Kidney tubule cell (primary cell): Measurements from ENCODE around the gene CACNA1C.

ENCODE experiments used
- DNase-seq: peaks from one replicate; pipeline ENCODE4 v3.0.0-alpha.2; 2018; ENCODE audit warnings: low spot score

The CACNA1C gene

DNA sequence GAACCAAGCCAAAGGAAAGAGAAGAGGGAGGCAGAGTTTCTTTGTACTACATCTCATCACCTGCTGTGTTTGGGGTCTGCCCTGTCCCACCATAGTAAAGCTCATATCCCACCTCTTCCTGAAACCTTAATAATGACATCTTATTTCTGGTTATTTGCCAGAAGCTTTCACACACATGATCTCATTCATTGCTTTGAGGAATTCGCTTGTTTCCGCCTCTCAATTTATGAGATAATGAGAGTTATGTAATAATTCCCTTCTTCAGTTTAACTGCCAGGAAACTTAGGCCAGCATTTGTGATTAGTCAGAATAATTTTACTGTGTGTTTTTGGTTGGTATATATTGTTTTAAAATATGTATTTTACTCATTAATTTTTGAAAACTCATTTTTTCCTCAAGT lies 205.2 kb downstream of the CACNA1C start:
- no peak for DNase-seq

DNA sequence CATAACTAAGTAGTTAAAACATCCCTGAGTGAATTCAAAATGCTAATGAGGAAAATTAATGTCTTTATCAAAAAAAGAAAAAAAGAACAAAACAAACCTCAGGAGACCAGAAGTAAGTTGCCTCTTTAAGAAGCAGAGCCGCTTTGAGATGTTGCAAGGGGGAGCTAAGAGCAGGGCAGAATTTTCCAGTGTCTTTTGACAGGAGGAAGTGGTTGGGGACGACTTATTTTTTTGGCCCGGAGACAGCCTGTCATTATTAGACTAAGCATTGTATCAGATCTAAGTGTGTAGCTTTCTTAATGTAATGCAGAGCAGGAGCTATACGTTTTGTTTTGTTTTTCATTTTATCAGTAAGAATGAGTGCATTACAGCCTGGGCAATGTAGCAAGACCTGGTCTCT lies 206.6 kb downstream of the CACNA1C start:
- no peak for DNase-seq

DNA sequence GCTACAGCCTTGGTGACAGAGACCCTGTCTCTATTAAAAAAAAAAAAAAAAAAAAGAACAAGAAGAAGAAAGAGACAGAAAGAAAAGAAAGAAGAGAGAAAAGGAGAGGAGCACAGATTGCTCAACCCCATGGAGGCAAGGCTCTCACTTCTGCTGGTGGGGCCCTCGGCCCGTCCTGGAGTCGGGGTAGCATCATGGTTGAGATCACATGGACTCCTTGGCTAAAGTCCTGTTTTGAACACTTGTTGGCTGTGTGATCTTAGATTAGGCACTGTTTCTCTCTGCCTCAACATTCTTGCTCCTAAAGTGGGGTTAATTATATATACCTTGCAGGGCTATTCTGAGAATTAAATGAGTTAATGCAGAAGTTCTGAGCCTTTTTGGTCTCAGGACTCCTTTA lies 207.7 kb downstream of the CACNA1C start:
- no peak for DNase-seq

DNA sequence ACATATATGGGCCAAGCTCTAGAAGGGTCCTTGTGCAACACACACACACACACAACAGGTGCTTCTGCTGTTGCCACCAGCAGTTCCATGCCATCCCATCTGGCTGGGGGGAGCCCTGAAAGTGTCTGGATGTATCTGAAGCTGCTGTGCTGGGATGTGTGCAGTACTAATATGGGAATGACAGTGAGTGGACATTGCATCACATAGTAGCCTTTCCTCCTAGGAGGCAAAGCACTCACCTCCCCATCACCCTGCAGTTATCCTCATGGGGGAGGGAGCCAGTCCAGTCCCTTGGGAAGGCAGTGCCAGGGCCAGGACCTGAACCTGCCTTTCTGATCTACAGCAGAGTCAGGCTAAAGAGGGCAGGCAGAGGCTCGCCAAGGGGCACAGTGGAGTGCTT lies 208.9 kb downstream of the CACNA1C start:
- no peak for DNase-seq

DNA sequence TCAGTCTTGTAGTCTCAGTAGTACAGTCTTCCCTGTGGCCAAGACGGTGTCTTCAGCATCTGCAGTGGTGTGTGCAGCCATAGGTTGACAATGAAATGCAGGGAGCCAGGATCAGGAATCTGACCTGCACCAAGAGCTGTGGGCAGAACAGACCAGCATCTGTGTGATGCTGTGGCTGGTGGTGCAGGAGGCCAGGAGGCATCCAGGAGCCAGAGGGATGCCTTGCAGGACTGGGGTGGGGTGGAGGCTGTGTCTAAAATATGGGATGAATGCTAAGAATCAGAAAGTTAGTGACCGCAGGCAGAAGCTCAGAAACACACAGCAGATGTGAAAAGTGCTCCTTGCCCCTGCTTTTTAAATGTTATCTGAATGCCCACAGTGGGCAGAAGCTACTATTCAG lies 209.7 kb downstream of the CACNA1C start:
- DNase-seq: no peak

DNA sequence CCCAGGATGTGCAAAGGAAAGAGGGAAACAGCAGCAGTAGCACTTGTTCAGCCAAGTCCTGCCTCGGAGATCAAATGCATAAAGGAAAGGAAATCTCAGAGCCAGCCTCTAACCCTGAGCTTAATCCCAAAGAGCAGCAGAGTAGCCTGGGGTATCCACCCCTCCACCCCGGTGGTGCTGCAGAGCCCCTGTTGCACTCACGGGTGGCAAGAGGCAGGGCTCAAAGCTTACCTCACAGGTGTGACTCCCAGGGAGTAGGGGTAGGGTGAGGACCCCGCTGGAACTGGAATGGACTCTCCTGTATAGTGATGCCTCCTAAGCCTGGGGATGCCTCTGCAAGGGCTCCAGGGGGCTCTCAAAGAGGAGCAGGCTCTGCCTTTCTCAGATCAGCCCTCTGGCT lies 211.1 kb downstream of the CACNA1C start:
- DNase-seq: no peak

DNA sequence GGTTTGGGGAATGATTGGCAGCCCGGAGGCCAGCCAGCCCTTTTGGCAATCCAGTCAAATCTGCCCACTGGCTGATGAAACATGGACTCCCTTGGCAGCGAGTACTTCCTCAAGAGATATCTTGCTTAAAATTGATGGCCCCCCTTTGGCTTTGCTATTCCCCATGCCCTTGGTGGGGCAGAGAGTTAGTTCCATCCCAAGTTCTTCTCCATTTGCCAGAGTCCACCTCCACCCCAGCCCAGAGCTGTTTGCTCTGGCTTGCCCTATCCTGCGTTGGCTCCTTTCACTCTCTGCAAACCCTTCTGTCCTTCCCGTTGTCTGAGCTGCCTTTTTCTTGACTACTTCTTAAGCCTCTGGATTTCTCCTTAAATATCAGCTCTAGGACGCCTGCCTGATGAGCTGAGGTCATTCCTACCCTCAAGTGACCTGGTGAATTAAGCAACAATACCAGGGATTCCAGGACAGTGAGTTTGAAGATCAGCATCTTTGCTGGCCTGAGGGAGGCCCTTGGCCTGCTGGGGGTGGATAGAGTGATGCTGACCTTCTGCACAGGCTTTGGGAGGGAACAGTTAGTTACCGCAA lies 212.0 kb downstream of the CACNA1C start:
- DNase-seq: peak; percentile 84

DNA sequence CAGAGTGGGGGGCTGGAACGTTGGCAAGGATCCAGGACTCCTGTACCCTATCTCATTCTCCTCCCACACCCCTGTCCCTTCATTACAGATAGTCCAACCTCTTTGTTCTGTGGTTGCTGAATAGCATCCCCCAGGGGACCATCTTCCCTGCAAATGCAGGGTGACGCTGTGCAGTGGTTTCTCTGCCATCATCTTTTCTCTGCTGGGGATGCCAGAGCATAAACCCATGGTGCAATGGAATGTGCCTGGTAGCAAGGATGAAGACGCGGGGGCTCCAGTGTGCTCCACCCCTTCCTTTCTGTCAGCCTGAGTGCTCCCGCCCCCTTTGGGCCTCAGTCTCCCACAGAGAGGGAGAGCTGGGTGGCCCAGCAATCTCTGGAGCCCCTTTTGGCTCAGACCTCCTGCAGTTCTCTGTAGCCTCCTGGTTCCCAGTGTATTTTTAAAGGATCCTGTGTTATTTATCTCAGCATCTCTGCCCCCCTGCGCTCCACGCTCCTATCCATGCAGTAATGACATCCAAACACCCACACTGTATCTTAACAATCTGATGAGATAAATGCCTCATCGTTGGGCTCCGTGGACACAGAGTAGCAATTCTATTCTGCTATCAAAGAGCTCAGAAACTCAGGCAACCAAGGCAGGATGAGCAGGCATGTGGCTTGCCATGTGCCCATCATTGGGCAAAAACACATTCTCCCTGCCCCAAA lies 212.8 kb downstream of the CACNA1C start:
- peak; percentile 9 for DNase-seq

DNA sequence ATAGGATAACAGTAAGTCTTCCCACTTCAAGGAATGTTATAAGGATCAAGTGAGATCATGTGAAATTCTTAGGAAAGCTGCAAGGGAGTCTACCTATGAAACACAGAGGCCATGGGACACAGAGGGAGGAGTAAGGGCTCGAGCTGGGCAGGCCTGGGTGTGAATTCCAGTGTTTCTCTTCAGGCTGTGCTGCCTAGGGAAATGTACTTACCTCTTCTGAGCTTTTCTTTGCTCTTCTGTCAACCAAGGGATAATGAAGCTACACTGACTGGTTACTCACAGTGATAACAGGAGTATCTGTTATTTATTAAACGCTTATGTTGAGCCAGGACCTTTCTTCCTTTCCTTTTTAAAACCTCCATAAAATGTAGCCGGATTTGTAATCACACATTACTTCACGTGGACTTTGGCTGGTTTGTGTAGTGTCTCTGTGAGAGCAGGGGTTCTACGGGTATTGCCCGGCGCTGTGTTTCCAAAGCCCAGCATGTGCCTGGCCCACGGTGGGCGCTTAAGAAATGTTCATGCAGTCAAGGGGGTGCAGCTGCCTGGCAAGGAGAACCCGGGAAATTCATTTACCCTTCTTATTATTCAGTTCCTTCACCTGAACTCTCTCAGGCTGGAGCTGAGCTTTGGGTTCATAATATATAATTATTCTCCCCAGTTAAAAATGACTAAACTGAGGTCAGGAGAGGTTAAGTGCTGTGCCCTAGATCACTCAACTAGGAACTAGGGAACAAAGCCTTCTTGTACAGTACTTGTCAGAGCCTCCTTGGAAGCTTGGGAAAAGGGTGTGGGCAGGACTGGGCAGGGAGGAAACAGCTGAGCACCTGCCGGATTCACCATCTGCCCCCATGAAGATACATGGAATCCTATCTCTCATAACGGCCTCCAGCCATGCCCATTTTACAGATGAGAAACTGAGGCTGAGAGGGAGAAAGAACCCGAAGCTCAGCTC lies 214.2 kb downstream of the CACNA1C start:
- DNase-seq: peak; percentile 73

DNA sequence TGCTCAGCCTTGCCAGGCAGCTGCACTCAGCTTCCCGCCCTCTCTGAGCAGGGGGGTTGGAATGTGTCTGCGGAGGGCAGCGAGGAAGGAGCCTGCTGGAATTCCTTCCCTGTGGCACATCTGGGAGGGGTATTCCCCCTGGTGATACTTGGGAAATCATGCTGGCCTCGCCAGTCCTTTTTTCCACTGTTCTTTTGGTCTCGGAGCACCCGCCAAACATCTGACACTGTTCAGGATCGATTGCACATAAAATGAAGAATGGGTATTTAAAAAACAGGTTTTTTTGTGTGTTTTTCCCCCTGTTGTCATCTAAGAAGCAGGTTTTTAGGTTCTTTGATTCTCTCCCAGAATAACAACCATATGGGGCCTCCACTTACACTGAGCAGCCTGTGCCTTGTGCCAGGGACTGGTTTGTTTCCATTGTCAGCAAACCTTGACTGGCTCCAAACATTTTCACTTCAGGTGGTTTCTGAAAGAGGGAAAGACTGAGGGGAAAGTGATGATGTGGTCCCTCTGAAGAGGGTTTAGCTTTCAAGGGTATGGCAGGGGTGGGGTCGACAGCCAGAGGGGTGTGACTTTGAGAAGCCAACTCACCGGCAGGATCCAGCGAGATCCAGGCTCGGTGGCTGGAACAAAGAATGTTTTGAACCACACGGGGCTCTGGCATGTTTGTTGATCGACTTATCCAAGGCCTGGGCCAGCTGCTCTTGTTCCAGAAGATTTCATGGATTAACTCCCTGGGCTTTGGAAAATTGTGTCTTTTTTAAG lies 215.1 kb downstream of the CACNA1C start:
- DNase-seq: peak; percentile 88

DNA sequence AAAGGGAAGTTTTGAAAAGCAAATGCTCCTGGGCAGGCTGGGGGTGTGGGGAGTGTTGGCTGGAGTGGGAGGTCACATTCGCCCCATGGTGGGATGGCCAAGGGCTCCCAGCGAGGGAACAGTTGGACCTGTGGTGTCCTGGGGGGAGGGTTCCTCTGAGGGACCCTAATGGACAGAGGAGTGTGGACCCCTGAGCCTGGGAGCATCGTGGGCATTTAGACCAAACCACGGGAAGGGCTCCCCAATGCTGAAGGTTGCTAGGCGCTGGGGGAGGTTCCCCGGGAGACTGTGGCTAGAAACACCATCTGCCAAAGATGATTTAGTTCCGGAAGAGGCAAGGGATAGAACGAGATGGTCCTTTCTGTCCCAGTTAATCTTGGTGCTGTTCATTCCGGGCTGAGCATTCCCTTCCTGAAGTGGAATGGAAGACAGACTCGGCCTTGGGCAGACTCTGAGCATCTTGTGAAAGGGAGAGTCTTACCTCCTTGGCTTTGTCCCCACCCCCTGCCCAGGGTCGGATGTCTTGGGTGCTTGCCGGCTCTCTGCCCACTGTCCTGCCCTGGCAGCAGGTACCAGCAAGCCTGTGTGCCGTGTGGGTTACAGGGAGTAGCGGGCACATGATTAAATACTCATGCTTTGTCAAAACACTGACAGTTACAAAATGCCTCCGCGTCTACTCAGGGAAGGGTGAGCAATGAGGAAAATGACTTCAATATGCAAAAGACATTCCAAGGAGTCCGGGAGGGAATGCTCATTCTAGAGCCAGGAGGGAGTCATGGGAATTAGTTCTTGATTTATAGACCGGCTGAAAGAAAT lies 215.9 kb downstream of the CACNA1C start:
- peak; percentile 97 for DNase-seq

DNA sequence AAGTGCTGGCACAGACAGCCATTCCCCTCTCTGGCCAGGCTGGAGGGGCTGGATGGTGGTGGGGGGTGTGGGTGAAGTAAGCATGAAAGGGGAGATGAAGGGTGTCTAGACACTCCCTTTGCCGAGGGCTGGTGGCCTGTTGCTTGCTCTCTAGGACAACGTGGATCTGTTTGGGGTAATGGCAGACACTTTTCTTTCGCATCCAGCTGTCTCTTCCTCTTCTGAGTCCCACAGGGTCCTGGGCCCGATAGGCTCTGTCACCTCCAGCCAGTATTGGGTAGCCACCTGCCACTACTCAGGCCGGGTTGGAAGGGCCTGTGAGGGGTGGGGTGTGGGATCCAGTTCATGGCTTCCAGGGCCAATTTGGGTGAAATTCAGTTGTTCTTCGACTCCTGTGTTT lies 218.1 kb downstream of the CACNA1C start:
- DNase-seq: no peak

DNA sequence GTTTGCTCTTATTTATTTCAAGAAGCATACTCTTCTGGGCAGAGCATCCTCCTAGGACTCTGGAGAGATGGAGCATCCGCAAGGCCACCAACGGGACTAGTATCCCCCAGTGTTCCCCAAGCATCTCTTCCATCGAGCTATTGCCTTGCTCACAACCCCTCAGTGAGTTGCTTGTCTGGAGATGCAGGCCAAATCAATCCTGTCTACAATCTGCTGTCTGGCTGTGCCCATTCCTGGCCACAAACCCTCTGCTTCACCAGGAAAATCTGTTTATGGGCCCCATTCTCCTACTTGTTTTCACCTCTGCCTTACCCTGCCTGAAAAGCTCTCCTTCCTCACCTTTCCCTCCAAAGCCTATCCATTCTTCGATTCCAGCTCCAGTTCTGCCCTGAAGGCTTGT lies 219.2 kb downstream of the CACNA1C start:
- no peak for DNase-seq

DNA sequence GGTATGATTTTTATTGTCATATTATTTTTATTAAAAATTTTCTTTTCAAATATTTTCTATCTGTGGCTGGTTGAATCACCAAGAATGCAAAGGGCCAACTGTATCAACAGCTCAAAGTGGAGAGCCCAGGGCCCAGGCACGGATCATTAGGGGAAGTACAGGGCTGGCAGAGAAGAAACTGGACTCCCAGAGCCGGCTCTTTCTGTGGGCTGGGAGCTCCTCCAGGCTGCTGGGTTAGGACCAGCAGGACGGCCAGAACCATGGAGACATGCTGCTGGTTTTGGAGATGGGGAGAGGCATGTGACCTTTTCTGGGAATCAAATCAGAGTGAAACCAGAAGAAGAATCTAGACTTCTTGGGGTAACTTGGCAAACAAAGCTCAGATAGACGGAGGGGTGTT lies 220.5 kb downstream of the CACNA1C start:
- DNase-seq: no peak

DNA sequence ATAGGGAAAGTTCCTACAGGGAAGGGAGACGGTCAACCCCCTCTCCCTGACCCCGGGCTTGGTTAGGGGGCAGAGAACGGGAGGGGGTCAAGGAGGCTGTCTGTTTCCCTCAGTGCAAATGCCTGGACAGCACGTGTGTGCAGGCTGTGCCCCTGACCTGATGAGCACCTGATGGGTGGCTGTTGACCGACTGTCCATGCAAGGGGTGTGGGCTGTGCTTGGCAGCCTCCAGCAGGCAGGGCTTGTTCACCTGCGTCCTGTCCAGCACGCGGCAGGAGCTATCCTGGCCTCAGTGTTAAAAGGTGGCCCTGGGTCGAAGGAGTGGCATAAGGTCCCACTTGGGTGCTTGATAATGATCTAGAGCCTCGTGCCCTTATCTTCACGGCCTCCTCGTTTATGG lies 221.0 kb downstream of the CACNA1C start:
- no peak for DNase-seq

DNA sequence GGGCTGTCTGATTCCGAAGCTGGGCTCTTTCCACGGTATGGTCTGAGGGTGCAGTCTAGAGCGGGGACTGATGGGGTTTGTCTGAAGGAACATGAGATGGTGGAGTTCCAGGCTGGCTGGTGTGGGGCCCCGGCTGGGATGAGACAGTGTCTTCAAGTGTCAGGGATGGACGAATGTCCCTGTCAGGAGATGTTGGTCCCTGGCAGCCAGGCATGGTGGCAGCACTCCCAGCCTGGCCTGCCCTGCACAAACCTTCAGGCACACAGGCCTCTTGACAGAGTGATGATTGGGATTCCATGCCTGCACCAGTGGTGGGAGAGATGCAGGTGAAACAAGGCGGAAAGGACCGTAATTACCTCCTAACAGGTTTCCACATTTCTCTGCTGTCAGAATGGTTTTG lies 221.9 kb downstream of the CACNA1C start:
- no peak for DNase-seq

DNA sequence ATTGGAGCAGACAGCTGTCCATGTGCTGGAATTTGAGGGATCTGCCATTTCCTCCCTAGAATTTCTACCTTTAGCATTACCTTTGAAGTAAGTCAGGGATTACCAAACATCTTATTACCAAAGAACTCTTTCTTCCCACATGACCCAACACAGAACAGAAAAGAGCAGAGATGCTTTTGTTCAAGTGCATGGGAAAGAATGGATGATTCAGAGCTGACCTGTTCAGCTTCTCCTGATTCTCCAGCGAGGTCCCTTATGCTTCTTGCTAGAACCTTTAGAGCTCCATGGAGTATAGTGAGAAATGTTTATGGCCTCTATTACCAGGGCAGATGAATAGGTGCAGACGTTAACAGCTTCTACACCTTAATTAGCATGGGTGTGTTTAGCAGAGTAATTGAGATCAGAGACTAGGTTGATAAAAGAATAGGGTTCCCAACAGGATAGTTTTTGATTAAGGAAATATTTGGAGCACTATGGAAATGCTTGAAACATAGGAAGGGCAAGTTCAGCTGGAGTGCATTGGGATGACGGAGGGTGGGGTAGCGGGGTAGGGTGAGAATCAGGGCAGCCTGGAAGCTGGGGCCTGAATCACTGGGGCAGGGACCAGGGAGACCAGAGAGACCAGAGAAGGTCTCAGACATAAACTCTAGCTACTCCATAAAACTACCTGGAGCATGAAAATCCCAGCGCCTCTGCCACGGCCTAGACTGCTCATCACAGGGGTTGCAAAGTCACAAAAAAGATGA lies 223.7 kb downstream of the CACNA1C start:
- DNase-seq: no peak

DNA sequence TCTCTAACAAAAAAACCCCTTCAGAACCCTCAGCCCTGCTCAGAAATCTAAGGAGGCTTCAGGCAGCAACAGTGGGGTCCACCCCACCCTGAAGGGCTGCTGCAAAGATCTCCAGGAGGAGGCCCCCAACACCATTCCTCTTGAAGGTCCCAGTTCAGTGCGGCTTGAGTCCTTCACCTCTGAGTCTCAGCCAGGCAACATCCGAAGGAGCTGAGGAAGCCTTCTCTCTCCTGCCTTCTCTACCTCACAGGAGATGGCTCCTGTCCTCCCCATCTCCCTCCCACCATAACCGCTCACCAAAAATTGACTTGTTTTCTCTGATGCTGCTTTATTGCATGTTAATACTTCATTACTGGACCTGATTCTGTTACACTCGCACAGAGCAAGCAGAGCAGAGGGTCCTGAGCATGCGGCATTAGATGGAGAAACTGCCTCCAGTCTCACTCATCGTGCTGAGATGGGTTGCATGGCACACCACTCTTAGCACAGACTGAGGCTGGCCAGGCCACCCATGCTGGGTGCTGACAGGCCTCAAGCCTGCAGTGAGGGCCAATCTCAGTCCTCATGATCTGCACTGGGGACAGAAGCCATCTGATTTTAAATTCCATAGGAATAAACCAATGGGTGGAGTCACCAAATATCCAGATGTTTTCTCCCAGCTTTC lies 224.8 kb downstream of the CACNA1C start:
- DNase-seq: no peak

DNA sequence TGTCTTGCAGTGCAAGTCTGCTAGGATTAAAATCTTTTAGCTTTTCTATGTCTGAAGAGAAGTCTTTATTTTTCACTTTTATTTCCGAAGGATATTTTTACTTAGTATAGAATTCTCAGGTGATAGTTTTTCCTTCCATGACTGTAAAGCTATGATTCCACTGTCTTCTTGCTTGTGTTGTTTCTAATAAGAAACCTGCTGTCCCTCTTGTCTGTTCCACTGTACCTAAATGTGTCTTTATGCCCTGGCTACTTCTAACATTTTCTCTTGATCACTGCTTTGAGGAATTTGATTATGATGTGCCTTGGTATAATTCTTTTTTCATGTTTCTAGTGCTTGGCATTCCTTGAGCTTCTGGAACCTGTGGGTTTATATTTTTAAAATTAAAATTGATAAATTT lies 228.7 kb downstream of the CACNA1C start:
- no peak for DNase-seq

DNA sequence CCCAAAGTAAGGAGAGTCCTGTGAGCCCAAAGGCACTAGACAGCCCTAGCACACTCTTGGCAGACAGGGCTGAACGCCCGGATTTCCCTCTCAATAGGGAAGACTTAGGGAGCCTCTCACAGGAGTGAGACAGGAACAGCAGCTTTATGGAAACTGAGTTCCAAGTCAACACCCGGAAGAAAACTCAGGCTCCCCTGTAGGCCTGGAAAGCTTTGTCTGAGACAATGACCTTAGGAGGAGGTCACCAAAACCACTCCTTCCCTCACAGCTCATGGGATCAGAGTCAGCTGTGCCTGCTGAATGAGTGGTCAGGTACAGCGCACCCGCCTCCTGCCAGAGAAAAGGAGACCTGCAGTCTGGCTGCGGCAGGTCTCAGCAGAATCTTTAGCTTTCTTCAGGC lies 229.5 kb downstream of the CACNA1C start:
- DNase-seq: peak; percentile 37
